Activated T-helper 2 cell treated with anti-CD3 and anti-CD28 coated beads, Interferon-gamma antibody, Interleukin-2, Interleukin-4, amounts not matched to agents 10 μg/mL and 5 μg/mL and 100 μg/mL, durations not matched to agents 14 hours and 24 hours and 36 hours (primary cell): ENCODE data around the gene MLN. TPM values are rescaled to one million over a fixed set of nuclear protein-coding genes. Genes with fewer than 3 reads are reported as not detected.
"Not testable (repeated sequence)": the region's sequence is repeated elsewhere in the genome, so short reads cannot be mapped to it uniquely, and the experiment has no call there.

Experiments used
- DNase-seq: peaks from one replicate; pipeline ENCODE4 v3.0.0; 2021; ENCODE audit warnings: low spot score
- H3K27ac Mint-ChIP-seq: one replicate; pipeline ENCODE4 v1.8.0; 2021; ENCODE audit warnings: mixed read lengths
- H3K27me3 Mint-ChIP-seq: one replicate; pipeline ENCODE4 v1.8.0; 2021; ENCODE audit warnings: low read depth, mixed read lengths
- H3K36me3 Mint-ChIP-seq: one replicate; pipeline ENCODE4 v1.8.0; 2021; ENCODE audit warnings: low read depth, mixed read lengths
- H3K4me1 Mint-ChIP-seq: one replicate; pipeline ENCODE4 v1.8.0; 2021; ENCODE audit warnings: low read depth, mixed read lengths
- H3K4me3 Mint-ChIP-seq: one replicate; pipeline ENCODE4 v1.8.0; 2021; ENCODE audit warnings: low read depth, mild to moderate bottlenecking, moderate library complexity, mixed read lengths
- H3K9me3 Mint-ChIP-seq: one replicate; pipeline ENCODE4 v1.8.0; 2021; ENCODE audit warnings: mixed read lengths
- intact Hi-C: fragments of 100-400 bp; cut with micrococcal nuclease; formaldehyde crosslinking; loops from one replicate; pipeline ENCODE4 v1.15.1; 2023
- total RNA-seq: library from RNA; stranded (reverse); gene quantifications from 2 replicates; pipeline ENCODE4 v1.2.3, GENCODE V29; 2022

MLN gene
- total RNA-seq, 1 donor from 2014 or later: not detected

DNA sequence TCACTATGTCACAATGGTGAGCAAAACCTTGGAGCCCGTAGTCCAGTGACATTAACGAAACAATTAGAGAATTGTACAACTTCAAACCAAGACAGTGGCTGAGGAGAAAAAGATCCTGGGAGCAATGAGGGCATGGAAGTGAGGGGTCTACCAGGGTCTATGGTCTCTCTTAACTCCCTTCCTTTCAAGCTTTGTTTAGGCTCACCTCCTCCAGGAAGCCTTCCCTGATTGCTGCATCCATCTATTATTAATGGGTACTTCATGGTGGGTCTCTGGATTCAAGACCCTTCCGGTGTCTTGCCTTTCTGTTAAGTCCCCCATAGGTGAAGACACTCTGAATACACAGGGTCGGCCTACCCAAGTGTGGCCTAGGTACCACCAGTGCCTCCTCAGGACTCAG, 38.1 kb upstream of the MLN start:
- intact Hi-C loops: no loop called here
- no peak overlapping the region for H3K27ac Mint-ChIP-seq
- H3K4me3 Mint-ChIP-seq: no peak overlapping the region
- no peak for DNase-seq
- H3K4me1 Mint-ChIP-seq: peaks cover 18% of the 10 kb centered on the region
- H3K27me3 Mint-ChIP-seq: peaks cover 16% of the 10 kb centered on the region
- no peaks in the 10 kb centered on the region for H3K9me3 Mint-ChIP-seq
- H3K36me3 Mint-ChIP-seq: no peaks in the 10 kb centered on the region

DNA sequence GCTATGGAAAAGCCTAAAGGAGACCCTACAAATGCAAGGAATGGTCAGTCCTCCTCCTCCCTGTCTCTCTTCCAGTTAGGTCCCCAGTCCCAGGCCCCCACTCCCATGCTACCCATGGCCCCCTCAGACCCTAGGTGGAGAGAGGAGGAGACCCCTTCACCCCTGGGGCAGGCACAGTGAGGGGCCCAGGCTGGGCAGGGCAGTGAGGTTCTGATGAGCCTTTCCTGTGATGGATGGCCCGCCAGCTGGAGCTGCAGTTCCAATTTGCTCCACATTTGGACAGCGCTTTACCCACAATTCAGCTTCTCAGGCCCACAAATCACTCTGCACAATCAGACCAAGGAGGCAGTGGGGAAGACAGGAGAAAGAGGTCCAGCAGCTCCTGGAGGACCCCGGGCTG, 37.3 kb upstream of the MLN start:
- Mint-ChIP-seq H3K36me3 (no peaks in the 10 kb centered on the region), H3K9me3 (no peaks in the 10 kb centered on the region), H3K27ac (no peak overlapping the region), H3K4me1 (peaks cover 17% of the 10 kb centered on the region), H3K27me3 (peaks cover 13% of the 10 kb centered on the region), H3K4me3 (no peak overlapping the region)
- intact Hi-C loops: no loop called here
- no peak for DNase-seq

DNA sequence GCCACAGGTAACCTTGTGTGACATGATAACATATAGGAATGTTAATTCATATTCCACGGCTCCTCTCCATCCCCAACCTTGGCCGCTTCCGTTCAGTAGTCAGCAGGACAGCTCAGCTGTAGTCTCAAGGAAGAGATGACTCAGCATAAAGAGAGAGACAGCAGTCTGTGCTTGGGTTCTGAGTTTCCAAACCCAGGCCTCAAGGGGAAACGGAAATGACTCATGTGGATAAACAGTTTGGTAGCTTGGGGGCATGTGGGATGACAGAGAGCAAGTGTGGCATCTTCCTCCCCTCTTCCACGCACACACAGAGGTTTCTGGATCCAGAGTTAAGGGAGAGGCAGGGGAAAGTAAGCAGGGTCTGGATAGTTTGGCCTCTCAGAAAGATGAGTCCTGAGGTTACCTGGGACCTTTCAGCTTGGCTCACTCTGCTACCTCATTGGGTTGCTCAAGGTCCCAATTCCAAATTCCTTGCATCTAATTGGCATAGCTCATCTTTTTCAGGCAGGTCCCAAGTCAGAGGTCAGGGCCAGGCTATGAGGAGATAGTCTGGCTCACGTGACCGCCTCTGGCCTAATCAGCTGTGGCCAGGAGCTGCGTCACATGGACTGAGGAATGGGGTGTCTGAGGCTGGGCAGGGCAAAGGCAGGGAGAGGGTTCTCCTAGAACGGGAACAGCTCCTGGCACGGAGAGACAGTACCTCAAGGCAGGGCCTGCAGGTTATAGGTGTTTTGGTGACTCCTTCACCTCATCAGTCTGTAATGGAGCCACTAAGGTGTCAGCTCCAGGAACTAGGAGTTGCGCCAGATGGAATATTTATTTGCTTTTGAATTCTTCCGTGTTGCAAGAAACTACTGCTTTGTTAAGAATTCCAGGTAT, 36.5 kb upstream of the MLN start:
- Mint-ChIP-seq H3K27me3 (peaks cover 12% of the 10 kb centered on the region), H3K4me3 (no peak overlapping the region), H3K27ac (peak overlapping the region; percentile 52), H3K36me3 (no peaks in the 10 kb centered on the region), H3K4me1 (peaks cover 16% of the 10 kb centered on the region), H3K9me3 (no peaks in the 10 kb centered on the region)
- intact Hi-C loops: no loop called here
- DNase-seq: peak; percentile 25

GRCh38 chr6:33839399-33840047, 35.7 kb upstream of the MLN start:
- H3K4me3 Mint-ChIP-seq: no peak overlapping the region

DNA sequence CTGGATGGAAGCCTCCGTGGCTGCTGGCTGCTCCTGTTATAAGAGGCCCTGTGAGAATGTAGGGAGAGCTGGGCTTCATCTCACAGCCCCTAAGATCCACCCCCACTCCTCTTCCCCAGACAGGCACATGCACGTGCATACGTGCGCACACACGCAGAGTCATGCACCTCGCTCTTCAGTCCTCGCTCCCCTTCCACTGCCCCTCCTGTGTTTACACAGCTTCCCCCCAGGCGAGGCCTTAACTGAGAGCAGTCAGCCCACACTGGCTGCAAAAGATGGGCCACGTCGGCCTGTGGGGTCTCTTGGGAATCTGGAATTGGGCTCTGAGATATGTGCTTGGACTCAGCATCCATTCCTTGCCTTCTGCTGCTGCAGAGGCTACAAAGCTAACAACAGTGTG, 35.2 kb upstream of the MLN start:
- no peaks in the 10 kb centered on the region for H3K9me3 Mint-ChIP-seq
- DNase-seq: no peak
- intact Hi-C loops: no loop called here
- peaks cover 16% of the 10 kb centered on the region for H3K4me1 Mint-ChIP-seq
- H3K27ac Mint-ChIP-seq: no peak overlapping the region
- H3K4me3 Mint-ChIP-seq: no peak overlapping the region
- no peaks in the 10 kb centered on the region for H3K36me3 Mint-ChIP-seq
- H3K27me3 Mint-ChIP-seq: peaks cover 12% of the 10 kb centered on the region

More at GRCh38 chr6:33839399-33840047, 35.7 kb upstream of the MLN start:
- Mint-ChIP-seq H3K9me3 (no peaks in the 10 kb centered on the region), H3K36me3 (no peaks in the 10 kb centered on the region), H3K27ac (no peak overlapping the region), H3K4me1 (peaks cover 16% of the 10 kb centered on the region), H3K27me3 (peaks cover 12% of the 10 kb centered on the region)
- intact Hi-C loops: no loop called here
- no peak for DNase-seq

DNA sequence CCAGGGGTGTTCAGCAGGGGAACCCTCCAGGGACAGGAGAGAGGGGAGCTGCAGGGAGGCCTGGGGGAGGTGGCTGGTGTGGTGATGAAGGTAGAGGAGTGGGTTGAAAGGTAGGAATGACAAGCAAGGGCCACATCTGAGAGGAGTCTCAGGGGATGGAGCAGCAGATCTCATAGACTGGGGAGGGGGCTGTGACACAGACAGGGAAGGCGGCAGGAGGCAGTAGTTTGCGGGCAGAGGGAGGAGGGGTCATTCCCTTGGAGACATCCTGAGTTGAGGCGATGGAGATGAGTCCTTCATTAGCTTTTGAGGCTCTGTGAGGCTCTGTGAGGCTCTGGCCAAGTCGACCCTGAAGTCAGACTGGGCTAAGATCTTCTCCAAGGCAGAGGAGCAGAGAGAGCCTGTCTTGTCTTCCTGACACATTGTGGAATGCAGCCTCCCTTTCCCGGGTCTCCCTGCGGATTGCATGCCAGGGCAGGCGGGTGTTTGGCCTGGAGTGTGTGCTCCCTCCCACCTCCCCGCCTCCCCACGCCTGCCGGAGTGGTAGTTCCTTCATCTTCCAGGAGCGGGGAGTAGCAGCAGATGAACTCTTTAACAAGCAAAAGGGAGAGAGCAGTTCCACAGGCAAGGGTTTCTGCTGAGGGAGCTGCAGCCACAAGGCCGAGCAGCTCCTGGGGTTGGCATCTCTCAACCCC, 34.3 kb upstream of the MLN start:
- no peak overlapping the region for H3K27ac Mint-ChIP-seq
- H3K4me3 Mint-ChIP-seq: no peak overlapping the region
- DNase-seq: no peak
- peaks cover 12% of the 10 kb centered on the region for H3K27me3 Mint-ChIP-seq
- intact Hi-C loops: no loop called here
- no peaks in the 10 kb centered on the region for H3K9me3 Mint-ChIP-seq
- H3K4me1 Mint-ChIP-seq: peaks cover 16% of the 10 kb centered on the region
- no peaks in the 10 kb centered on the region for H3K36me3 Mint-ChIP-seq

- Mint-ChIP-seq H3K9me3 (no peaks in the 10 kb centered on the region), H3K4me1 (peaks cover 16% of the 10 kb centered on the region), H3K36me3 (no peaks in the 10 kb centered on the region), H3K27me3 (peaks cover 12% of the 10 kb centered on the region), H3K27ac (no peak overlapping the region), H3K4me3 (no peak overlapping the region)
- DNase-seq: no peak
- intact Hi-C loops: no loop called here
Observed at GRCh38 chr6:33836806-33837469, 33.1 kb upstream of the MLN start.

DNA sequence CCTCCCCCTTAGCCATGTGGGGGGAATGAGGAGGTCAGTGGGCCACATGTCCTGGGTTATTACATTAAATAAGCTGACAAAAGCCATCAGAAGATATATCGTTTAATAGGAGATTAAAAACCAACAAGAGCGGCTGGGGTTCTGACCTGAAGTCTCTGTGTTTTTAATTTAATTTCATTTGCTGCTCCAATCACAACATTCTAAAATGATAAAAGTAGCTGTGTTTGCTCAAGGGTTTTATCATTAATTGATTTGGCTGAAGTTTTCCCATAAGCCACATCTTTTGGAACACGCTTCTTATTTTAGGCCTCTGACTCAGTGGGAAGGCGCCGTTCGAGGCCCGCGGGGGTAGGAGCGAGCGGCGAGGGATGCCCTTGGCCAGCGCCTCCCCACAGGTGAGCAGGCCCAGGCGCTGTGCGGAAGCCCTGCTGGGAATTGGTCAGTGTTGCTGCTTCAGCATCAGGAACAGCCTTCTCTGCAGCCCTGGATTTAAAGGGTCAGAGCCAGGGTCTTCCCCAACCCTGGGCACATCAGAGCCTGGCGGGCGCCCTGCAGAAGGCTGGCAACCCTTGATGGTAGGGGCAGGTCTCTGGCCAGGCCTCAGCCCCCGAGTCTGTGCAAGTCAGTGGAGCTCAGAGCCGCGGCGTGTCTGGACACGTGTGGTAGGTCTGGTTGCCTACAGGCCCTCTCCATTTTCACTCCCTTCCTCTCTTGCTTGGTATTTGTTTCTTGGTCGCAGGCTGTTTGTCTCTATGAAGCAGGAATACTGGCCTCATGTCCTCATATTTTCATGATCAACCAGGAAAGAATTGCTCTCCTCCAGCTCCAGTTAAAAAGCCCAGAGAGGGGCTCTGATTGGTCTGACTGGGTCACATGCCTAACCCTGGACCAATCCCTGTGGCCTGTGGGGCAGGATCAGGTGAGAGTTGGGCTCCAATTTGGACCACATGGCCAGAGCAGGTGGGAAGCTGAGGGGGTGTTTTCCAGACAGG, 30.9 kb upstream of the MLN start:
- Mint-ChIP-seq H3K9me3 (no peaks in the 10 kb centered on the region), H3K4me3 (no peak overlapping the region), H3K36me3 (no peaks in the 10 kb centered on the region), H3K27ac (no peak overlapping the region), H3K27me3 (peaks cover 20% of the 10 kb centered on the region), H3K4me1 (peaks cover 7% of the 10 kb centered on the region)
- intact Hi-C loops: no loop called here
- DNase-seq: no peak

- Mint-ChIP-seq H3K27ac (no peak overlapping the region), H3K36me3 (no peaks in the 10 kb centered on the region), H3K9me3 (no peaks in the 10 kb centered on the region), H3K4me3 (no peak overlapping the region), H3K4me1 (no peaks in the 10 kb centered on the region), H3K27me3 (peaks cover 20% of the 10 kb centered on the region)
- intact Hi-C loops: no loop called here
- no peak for DNase-seq
Observed at GRCh38 chr6:33833599-33833998, 29.8 kb upstream of the MLN start.

GRCh38 chr6:33832831-33833230, 29.0 kb upstream of the MLN start:
- H3K9me3 Mint-ChIP-seq, intact Hi-C loops, H3K36me3 Mint-ChIP-seq, H3K4me1 Mint-ChIP-seq, H3K27ac Mint-ChIP-seq, H3K4me3 Mint-ChIP-seq, DNase-seq: not testable (repeated sequence)
- H3K27me3 Mint-ChIP-seq: peaks cover 18% of the 10 kb centered on the region

DNA sequence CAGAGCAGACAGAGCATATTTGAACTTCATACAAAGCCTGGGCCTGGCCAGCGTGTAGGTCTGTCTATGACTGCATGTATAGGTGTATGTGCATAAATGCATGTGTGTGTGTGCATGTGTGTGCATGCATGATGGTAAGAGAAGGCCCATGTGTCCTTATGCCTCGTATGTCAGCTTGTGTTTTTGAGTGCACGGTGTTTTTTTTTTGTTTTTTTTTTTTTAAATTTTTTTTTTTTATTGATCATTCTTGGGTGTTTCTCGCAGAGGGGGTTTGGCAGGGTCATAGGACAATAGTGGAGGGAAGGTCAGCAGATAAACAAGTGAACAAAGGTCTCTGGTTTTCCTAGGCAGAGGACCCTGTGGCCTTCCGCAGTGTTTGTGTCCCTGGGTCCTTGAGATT, 27.9 kb upstream of the MLN start:
- H3K36me3 Mint-ChIP-seq, H3K4me1 Mint-ChIP-seq, H3K9me3 Mint-ChIP-seq, H3K4me3 Mint-ChIP-seq, intact Hi-C loops, H3K27me3 Mint-ChIP-seq, H3K27ac Mint-ChIP-seq, DNase-seq: not testable (repeated sequence)
